ENCODE data around the gene TIE1. TPM values are rescaled to one million over a fixed set of nuclear protein-coding genes. Genes with fewer than 3 reads are reported as not detected.

Gene TIE1
- total RNA-seq, 6 donors from 2014 or later = 23.9 to 170 (median 51.4) TPM

GRCh38 chr1:43266881-43267280 lies 33.9 kb upstream of the TIE1 start:
- TF ChIP-seq POLR2A (IDR thresholded peaks at IDR 0.05) (no peak), POLR2AphosphoS5 (IDR thresholded peaks at IDR 0.05) (no peak), CTCF (IDR thresholded peaks at IDR 0.05) (no peak), EP300 (IDR thresholded peaks at IDR 0.05) (no peak)
- H3K4me3 ChIP-seq = no peak overlapping the region
- ATAC-seq (ENCODE audit: low FRiP score in 2 of 2) (no peak), DNase-seq (no peak)
- peak overlapping the region in 2 of 4 donors; percentile 70 to 77 for H3K27ac ChIP-seq
- H3K36me3 ChIP-seq = no peaks in the 10 kb centered on the region
- 86 to 100% methylated on average over 1 of the region's 1 CpG for WGBS, 2 donors
- H3K9me3 ChIP-seq = no peaks in the 10 kb centered on the region
- peaks cover 16 to 37% (median 25%) of the 10 kb centered on the region in 4 donors for H3K4me1 ChIP-seq
- no peaks in the 10 kb centered on the region for H3K27me3 ChIP-seq

GRCh38 chr1:43267291-43267805 lies 33.4 kb upstream of the TIE1 start:
- Histone ChIP-seq H3K4me1 (peaks cover 21 to 38% (median 27%) of the 10 kb centered on the region in 4 donors), H3K27me3 (no peaks in the 10 kb centered on the region), H3K36me3 (peaks cover 0 to 3% (median 0%) of the 10 kb centered on the region in 4 donors), H3K27ac (peak overlapping the region in 3 of 4 donors; percentile 21 to 77 (median 70)), H3K9me3 (no peaks in the 10 kb centered on the region), H3K4me3 (no peak overlapping the region)
- ATAC-seq (ENCODE audit: low FRiP score in 2 of 2) = no peak
- peak in 1 of 4 donors; percentile 33 for TF ChIP-seq POLR2A (IDR thresholded peaks at IDR 0.05)
- no peak for TF ChIP-seq POLR2AphosphoS5 (IDR thresholded peaks at IDR 0.05)
- TF ChIP-seq EP300 (IDR thresholded peaks at IDR 0.05) = no peak
- 61 to 76% methylated on average over 9 of the region's 9 CpGs for WGBS, 2 donors
- peak in 1 of 2 donors; percentile 69 for DNase-seq

- TF ChIP-seq CTCF (IDR thresholded peaks at IDR 0.05) (no peak), POLR2A (IDR thresholded peaks at IDR 0.05) (no peak), POLR2AphosphoS5 (IDR thresholded peaks at IDR 0.05) (no peak), EP300 (IDR thresholded peaks at IDR 0.05) (no peak)
- no peak overlapping the region for H3K4me3 ChIP-seq
- WGBS, 2 donors = 73 to 92% methylated on average over 3 of the region's 3 CpGs
- no peaks in the 10 kb centered on the region for H3K9me3 ChIP-seq
- H3K27me3 ChIP-seq = no peaks in the 10 kb centered on the region
- ATAC-seq (ENCODE audit: low FRiP score in 2 of 2) = no peak
- DNase-seq = no peak
- H3K36me3 ChIP-seq = peaks cover 0 to 9% (median 0%) of the 10 kb centered on the region in 4 donors
- peak overlapping the region in 3 of 4 donors; percentile 70 to 85 (median 77) for H3K27ac ChIP-seq
- H3K4me1 ChIP-seq = peaks cover 23 to 38% (median 29%) of the 10 kb centered on the region in 4 donors
These were observed 32.9 kb upstream of the TIE1 start for GRCh38 chr1:43267818-43268425.

GRCh38 chr1:43269627-43270375 lies 31.0 kb upstream of the TIE1 start, which contains the start of gene TMEM125:
TSS of gene TMEM125 (plus strand) at chr1:43269983. CDS start at chr1:43272723, 2,740 bp downstream.
- H3K9me3 ChIP-seq = no peaks in the 10 kb centered on the region
- ATAC-seq (ENCODE audit: low FRiP score in 2 of 2) = peak; percentile 70 to 91
- WGBS, 2 donors = 52 to 65% methylated on average over 7 of the region's 7 CpGs
- H3K36me3 ChIP-seq = peaks cover 0 to 12% (median 0%) of the 10 kb centered on the region in 4 donors
- TF ChIP-seq EP300 (IDR thresholded peaks at IDR 0.05) (peak in 1 of 4 donors; percentile 56), POLR2A (IDR thresholded peaks at IDR 0.05) (peak in 2 of 4 donors; percentile 6 to 46), CTCF (IDR thresholded peaks at IDR 0.05) (no peak), POLR2AphosphoS5 (IDR thresholded peaks at IDR 0.05) (peak; percentile 62 to 67)
- peak within 1 kb of the TSS; percentile 1 to 52 (median 44) for H3K4me3 ChIP-seq
- DNase-seq = peak in 1 of 2 donors; percentile 91
- no peaks in the 10 kb centered on the region for H3K27me3 ChIP-seq
- H3K27ac ChIP-seq = peak within 1 kb of the TSS; percentile 85 to 94 (median 90)
- peaks cover 30 to 51% (median 43%) of the 10 kb centered on the region in 4 donors for H3K4me1 ChIP-seq

Data from upper lobe of left lung (tissue), 6 donors.